HG03460 (cell line): ENCODE data around the gene IFNA16.
"Not testable (repeated sequence)": the region's sequence is repeated elsewhere in the genome, so short reads cannot be mapped to it uniquely, and the experiment has no call there.

Experiments used
- ATAC-seq: cut with Tn5 transposase; IDR thresholded peaks from one replicate; pipeline ENCODE4 v1.9.1; 2021; ENCODE audit not compliant: unreplicated experiment

Gene IFNA16

DNA sequence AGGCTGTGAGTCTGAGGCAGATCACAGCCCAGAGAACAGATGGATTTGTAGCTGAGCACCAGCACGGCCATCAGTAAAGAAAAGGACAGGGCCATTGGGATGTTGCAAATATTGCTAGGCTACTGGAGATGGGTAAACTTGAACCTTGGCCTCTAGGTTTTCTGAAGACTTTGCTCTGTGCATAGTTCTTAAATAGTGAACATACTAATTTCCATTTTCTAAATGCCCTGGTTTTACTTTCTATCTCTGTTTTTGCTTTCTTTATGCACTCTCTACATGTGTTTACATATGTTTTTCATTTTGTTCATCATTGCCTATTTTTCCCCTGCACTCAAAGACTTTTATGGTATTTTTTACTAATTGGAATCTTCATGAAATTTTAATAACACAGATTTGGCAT lies at the start of gene IFNA16:
Gene IFNA16 (minus strand): TSS at position 101 of the 400 bp plus-strand sequence. CDS start 6 bp downstream, at position 95.
- ATAC-seq: not testable (repeated sequence)

DNA sequence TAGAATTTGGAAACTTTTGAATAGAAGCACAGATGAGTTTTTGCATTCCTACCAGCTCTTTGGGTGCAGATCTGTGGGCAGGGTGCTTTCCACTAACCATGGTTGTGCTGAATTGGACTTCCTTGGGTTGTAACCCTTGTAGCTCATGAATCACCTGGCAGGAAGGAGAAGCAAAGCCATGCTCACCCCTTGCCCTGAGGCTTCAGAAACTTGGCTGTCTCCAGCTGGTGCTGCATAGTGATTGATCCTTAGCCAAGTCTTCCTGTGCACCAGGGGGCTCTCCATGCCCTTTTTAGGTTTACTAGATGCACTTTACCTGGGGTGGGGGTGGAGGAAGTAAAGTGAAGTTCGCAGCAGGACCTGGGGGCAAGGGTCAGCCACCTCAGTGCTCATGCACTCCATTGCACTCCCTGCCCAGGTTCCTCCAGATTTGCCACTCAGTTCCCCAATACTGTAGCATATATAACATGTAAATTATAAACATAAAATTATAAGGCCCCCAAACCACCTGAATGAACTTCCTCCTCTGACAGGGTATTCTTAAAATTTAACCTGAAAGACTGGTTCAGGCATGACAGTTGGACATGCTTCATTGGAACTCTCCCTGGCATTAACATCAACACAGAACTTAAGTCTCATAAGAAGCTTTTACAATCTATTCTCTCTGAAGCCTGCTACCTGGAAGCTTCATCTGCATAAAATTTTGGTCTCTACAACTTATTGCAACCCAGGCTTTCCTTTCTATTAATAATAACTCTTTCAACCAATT lies 48.5 kb upstream of the IFNA16 start:
- peak; percentile 51 for ATAC-seq

DNA sequence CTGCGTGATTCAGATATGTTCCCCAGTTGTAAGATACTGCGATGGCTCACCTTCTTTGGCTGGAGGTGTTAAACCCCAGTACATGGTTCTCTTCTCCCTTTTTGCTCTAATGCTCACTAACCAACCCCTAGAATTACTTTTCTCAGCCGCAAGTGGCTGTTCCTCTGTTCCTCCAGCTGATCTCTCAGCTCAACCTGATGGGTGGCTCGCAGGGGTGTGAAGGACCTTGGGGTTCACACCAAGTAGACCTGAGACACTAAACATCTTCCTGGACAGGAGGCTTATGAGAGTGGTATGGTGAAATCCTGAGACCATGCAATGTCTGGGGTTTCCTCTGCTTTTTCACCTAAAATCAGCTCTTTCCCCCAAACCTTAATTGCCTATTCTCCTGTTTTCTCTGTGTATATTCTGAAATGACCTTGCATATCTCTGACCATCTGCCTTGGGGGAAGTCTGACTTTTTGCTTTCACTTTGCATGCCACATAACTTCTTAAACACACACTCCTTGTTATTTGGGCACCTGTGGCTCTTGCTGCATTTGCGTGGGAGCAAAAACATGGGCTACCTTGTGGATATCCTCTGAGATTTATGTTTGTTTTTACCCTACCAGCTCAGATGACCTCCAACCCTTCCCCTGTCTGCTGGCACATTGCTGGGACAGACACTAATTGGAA lies 38.6 kb upstream of the IFNA16 start:
- no peak for ATAC-seq

DNA sequence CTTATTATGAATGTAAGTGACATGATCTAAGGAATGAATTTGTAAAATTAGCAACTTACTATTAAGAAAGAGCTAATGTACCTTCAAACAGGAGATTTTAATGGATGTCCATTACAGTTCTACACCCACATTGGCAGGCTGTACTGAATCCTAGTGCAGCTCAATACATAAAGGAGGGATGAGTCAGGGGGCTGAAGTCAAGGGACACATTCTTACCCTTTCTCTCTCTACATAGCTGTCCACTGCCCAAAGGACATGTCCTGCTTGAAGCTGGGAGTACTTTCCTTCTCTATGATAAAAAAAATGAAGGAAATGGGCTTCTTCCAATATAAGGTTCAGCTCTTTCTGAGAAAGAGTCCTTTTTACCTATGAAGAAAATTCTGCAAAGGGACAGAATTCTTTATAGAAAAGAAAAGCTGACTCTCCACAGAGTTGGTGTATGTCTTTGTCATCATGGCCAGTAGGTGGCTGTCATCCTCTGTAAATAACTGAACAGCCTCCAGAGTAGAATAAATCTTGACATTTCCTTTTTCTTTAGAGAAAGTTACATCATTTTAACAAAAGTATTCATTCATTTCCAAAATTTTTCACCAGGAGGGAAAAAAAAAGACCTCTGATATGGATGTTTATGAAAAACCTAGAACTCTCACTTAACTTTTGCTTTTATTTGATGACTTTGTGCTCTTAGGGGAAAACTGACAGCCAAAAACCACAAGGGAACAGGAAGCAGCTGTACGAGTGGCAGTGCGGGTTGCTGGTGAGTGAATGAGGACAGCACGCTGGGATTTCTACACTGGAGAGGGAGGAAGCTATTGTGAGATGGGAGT lies 35.8 kb upstream of the IFNA16 start:
- ATAC-seq: peak; percentile 64

DNA sequence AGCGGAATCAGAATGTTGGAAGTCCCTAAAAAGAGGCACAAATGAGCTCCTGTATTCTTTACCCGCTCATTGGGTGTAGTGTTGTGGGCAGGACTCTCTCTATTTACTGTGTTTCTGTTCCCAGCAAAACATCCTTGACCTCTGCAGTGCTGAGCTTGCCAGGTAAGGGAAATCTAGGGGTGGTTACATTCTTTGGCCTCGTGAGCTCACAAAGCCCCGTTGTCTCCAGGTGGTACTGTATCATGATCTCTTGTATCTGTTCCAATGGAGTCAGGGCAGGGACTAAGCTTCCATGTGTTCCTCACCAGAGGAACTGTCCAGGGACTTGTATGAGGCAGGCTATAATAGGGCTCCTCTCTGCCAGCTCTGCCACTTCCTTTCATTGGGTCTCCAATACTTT lies 34.5 kb upstream of the IFNA16 start:
- ATAC-seq: no peak

DNA sequence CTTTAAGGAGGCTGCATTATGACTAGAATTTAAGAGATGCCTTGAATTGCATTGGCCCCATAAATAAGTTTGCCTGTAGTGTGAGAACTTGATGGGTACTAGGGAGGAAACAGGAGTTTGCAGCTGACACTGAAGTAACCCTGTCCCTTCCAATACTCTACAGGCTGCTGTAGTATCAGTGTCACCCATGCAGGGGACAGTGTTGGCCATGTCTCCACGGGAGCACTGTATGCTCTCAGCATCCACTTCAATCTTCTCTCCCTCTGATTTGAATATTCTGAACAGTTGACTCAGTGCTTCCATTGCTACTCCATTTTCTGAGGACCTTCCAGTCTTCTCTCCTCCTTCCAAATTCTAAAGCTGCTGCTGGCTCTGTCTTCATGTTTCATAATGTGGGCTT lies 34.1 kb upstream of the IFNA16 start:
- ATAC-seq: no peak

DNA sequence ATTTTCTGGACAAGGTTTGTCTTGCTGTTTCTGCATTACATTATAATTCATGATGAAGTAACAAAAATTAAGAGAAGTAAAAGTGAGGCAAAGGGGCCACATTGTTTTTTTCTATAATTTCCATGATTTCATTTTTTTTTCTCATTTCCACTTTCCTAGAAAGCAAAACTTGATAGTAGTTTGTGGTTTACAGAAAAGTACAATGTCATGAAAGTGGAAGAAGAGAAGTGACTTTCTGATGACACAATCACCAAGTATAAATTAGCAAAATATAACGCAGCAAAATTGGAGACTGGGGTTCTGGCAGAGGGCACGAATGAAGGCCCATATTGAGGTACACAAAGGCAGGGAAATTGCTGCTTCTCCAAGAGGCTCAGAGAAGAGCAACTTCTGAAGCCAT lies 27.7 kb upstream of the IFNA16 start:
- ATAC-seq: no peak

DNA sequence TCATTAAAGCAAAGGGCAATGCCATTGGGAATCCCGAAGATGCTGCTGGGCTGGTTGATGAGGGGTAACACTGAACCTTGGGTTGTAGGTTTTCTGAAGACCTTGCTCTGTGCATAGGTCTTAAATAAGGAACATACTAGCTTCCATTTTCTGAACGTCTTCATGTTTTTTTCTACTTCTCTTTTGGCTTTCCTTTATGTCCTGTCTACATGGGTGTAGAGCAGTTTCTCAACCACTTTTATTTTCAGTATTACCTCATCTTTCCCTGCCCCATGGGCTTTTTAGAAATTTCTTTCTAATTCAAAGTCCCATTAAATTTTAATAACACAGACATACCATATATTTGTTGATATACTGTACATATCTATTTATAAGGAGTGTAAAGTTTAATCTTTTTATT lies 22.8 kb upstream of the IFNA16 start, which contains the start of gene IFNA14:
Gene IFNA14 (minus strand): TSS at position 95 of the 400 bp plus-strand sequence. CDS start 70 bp downstream, at position 25.
- ATAC-seq: no peak

DNA sequence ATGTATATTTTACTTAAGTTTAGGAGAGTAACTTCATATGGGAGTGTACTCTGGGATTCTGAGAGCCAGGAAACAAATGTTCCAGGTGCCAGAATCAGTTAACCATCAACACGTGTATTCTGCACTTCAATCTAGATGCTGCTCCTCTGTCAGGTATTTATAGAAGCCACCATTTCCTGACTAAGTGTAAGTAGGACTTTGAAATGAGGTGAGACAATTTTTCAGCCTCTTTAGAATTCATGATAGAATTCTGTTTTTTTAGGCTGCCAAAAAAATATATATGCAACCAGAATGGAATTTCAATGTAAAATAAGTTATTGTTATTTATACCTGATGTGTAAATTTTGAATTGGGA lies 19.2 kb upstream of the IFNA16 start:
- peak; percentile 26 for ATAC-seq

DNA sequence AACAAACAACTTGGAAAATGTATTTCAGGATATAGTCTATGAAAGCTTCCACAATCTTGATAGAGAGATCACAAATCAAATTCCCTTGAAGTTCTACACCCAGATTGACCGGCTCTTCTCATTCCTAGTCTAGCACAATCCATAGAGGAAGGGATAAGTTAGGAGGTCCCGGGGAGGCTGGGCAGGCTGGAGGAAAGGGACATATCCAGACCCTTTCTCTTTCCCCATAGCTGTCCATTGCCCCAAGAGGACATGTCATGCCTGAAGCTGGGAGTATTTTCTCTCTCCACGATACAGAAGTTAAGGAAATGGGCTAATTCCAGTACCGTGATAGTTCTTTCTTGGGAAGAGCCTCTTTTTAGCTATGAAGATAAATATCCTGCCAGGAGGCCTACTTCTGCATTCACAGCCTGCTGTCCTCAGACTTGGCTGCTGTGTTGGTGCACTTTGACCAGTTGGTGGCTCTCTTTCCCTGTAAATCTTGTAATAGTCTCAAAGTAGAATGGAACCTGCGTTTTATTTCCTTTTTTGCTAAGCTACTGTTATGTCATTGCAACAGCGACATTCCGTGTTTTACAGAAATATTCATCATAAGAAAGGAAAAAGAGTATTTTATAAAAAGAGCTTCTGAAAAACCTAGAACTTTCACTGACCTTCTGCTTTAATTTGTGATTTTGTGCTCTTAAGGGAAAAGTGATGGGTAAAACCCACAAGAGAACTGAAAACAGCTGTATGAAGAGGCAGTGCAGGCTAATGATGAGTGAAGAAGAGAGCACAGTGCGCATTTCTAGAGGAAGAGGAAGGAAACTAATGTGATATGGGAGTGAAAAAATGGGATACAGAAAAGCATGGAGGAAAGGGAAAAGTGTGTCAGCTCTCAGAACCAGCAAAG lies 18.6 kb upstream of the IFNA16 start:
- ATAC-seq: peak; percentile 90

DNA sequence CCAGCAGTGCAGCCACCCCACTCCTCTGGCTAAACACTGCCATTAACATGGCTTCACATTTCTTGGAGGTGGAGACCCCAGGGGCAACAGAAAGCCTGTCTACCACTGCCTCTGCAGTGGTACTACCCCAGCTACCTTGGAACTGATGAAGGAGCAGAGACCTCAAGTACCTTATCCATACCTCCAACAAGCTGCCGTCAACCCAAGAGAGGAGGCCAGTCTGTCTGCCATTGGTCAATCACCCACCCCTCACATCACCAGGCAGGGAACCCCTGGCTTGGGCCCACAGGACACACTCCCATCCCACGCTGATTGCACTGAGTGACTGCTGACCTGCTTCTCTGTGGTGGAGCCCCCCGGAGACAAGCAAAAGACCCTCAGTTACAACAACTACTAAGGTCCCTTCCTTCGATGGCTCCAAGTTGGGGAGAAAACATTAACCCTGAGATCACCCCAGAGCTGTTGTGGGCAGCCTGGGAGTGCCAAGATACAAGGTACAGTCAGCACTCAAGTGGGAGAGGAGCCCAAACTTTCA lies 17.1 kb upstream of the IFNA16 start:
- ATAC-seq: no peak

DNA sequence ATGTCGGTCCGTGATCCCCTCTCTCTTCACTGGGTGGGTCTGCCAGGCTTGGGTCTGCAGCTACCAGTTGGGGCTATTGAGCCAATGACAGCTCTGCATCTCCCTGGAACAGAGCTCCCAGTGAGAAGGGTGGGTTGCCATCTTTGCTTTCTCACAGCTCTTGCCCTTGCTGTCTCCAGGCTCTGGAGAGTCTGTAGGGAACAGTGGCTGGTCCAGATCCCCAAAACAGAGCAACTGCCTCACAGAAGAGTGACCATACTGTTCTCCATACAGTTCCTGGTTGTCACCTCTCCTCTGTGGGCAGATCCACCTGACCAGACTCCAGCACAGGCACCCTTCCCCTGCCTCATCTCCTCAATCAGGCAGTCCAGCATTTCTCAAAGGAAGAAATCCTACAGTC lies 16.1 kb upstream of the IFNA16 start:
- no peak for ATAC-seq

DNA sequence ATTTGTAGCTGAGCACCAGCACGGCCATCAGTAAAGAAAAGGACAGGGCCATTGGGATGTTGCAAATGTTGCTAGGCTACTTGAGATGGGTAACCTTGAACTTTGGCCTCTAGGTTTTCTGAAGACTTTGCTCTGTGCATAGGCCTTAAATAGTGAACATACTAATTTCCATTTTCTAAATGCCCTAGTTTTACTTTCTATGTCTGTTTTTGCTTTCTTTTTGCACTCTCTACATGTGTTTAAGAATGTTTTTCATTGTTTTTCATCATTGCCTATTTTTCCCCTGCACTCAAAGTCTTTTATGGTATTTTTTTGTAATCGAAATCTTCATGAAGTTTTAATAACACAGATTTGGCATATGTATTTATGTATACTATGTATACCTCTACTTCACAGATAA lies 11.0 kb upstream of the IFNA16 start, which contains the start of gene IFNA17:
Gene IFNA17 (minus strand): TSS at position 101 of the 400 bp plus-strand sequence. CDS start 49 bp downstream, at position 52.
- no peak for ATAC-seq

DNA sequence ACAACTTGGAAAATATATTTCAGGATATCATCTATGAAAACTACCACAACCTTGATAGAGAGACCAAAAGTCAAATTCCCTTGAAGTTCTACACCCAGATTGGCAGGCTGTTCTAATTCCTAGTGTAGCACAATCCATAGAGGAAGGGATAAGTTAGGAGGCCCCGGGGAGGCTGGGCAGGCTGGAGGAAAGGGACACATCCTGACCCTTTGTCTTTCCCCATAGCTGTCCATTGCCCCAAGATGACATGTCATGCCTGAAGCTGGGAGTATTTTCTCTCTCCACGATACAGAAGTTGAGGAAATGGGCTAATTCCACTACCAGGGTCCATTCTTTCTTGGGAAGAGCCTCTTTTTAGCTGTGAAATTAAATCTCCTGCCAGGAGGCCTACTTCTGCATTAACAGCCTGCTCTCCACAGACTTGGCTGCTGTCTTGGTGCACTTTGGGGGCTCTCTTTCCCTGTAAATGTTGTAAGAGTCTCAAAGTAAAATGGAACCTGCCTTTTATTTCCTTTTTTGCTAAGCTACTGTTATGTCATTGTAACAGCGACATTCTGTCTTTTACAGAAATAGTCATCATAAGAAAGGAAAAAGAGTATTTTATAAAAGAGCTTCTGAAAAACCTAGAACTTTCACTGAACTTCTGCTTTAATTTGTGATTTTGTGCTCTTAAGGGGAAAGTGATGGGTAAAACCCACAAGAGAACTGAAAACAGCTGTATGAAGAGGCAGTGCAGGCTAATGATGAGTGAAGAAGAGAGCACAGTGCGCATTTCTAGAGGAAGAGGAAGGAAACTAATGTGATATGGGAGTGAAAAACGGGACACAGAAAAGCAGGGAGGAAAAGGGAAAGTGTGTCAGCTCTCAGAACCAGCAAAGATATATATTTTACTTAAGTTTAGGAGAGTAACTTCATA lies 3.4 kb downstream of the IFNA16 start:
- peak; percentile 75 for ATAC-seq

DNA sequence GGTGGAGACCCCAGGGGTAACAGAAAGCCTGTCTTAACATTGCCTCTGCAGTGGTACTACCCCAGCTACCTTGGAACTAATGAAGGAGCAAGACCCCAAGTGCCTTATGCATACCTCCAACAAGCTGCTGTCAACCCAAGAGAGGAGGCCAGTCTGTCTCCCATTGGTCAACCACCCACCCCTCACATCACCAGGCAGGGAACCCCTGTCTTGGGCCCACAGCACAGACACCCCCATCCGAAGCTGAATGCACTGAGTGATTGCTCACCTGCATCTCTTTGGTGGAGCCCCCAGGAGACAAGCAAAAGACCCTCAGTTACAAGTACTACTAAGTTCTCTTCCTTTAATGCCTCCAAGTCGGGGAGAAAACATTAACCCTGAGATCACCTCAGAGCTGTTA lies 5.0 kb downstream of the IFNA16 start:
- ATAC-seq: not testable (repeated sequence)

DNA sequence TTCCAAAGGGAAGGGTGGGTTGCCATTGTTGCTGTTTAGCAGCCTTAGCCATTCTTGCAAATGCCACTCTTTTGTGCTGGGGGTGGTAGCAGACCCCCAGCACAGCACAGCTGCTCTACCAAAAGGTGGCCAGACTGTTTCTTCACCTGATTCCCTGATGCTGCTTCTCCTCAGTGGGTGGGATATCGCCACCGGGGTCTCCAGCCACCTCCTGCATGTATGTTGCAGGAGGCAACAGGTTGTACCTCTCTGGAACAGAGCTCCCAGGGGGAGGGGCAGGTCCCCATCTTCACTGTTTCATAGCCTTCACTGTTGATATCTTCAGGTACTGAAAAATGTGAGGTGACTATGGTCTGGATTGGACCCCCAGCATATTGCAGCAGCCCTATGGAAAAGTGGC lies 6.3 kb downstream of the IFNA16 start:
- ATAC-seq: not testable (repeated sequence)

DNA sequence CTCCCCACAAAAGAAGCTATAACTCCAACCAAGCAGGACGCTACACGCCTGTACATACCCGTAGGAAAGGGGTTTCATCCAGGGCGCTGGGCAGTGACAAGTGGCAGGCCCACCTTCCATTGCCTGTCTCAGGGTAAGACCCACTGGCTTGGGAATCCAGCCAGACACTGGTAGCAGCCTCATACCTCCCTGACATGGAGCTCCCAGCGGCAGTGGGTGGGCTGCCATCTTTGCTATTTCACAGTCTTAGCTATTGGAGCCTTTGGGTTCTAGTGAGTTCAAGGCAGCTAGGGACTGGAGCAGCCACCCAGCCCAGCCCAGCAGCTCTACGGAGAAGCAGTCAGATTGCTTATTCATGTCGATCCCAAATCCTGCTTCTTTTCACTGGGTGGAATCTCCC lies 6.8 kb downstream of the IFNA16 start:
- no peak for ATAC-seq

DNA sequence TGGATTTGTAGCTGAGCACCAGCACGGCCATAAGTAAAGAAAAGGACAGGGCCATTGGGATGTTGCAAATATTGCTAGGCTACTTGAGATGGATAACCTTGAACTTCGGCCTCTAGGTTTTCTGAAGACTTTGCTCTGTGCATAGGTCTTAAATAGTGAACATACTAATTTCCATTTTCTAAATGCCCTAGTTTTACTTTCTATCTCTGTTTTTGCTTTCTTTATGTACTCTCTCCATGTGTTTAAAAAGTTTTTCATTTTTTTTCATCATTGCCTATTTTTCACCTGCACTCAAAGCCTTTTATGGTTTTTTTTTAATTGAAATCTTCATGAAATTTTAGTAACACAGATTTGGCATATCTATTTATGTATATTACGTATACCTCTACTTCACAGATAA lies 10.1 kb downstream of the IFNA16 start, which contains the start of gene IFNA10:
Gene IFNA10 (minus strand): TSS at position 101 of the 400 bp plus-strand sequence. CDS start 46 bp downstream, at position 55.
- not testable (repeated sequence) for ATAC-seq

DNA sequence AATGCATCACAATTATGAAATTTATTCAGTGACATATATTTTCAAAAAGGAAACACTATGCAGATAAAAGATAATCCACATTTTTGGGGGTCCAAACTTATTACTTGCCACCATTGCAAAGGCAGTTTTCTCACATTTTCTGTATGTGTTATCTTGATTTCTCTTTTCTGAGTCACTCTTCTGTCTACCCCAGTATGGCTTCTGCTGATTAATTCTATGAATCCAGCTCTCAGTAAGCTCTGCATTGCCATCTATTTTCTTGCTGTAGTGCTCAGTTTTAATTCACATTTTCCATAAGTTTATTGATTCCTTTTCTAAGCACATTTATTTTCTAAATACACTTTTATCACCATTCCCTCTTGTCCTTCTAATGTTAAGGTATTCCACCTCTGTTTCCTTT lies 11.9 kb downstream of the IFNA16 start:
- no peak for ATAC-seq
